Superior temporal gyrus (tissue), 1 donor: ENCODE measurements around the gene IL15RA.
"Not testable (repeated sequence)": the region's sequence is repeated elsewhere in the genome, so short reads cannot be mapped to it uniquely, and the experiment has no call there.

ENCODE experiments used
- DNase-seq: peaks from one replicate; pipeline ENCODE4 v3.0.0-alpha.2; 2016; ENCODE audit errors: extremely low spot score

Gene IL15RA

GRCh38 chr10:5970066-5970465 is 7.3 kb downstream of the IL15RA start:
- DNase-seq = no peak

- DNase-seq = no peak
Measured at GRCh38 chr10:5968681-5969453, 8.5 kb downstream of the IL15RA start.

DNA sequence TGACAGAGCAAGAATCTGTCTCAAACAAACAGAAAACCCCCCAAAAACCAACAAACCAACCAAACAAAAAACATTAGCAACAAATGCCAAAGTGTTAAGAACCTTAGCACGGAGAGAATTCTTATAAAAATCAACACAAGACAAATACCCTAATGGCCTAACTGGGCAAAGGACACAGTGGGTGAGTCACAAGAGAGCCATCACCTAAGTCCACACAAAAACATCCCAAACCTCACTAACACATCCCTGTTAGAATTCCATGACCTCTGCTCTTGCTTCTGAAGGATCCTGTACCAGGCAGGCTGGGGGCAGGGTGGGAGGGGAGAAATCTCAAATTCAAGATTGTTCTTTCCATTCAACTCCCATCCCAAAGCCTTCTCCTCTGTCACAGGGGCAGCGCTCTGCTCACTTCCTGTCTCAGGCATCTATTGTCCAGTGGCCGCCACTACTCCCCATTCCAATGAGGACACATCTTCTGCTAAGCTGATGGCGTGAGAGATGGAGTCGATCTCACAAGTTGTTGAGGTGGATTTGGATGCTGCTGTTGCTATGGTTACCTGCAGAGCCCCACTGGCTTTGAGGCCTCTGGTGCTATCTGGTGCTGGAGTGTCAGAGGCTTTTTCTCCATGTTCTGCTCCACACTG is 9.2 kb downstream of the IL15RA start:
- no peak for DNase-seq

DNA sequence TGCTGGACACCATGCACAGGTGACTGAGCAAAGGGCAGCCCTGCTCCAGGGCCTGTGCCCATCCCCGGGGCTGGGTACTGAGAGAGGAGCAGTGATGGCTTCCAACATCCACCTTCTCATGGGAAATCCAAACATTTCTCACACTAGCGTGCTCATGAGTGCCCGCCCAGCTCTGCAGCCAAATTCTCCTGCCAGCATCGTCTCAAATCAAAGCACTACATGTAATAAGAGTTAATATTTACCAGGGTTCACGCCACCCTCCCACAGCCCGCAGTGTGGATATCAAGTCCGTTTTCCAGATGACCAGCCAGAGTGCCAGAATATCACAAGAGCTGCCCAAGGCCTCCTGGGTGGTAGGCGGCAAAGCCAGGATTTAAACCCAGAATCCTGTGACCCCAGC is 12.1 kb downstream of the IL15RA start:
- DNase-seq = no peak

DNA sequence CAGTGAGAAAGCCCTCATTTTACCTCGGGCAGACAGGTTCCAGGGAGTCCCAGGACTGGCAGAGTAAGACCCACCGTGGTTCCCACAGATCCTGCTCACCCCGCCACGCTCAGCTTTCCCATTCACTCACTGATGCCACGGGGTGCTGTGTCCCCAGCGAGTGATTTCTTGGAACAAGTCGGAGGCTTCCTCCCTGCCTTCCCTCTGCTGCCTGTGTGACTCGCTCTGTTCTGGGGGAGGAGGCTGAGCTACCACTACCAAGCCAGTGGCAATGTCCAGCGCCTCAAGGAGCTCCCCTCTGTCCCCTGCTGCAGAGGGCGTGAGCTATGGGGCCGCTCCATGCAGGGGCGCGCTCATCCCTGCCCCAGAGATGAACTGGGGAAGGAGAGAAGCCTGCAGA is 12.6 kb downstream of the IL15RA start:
- DNase-seq = no peak

DNA sequence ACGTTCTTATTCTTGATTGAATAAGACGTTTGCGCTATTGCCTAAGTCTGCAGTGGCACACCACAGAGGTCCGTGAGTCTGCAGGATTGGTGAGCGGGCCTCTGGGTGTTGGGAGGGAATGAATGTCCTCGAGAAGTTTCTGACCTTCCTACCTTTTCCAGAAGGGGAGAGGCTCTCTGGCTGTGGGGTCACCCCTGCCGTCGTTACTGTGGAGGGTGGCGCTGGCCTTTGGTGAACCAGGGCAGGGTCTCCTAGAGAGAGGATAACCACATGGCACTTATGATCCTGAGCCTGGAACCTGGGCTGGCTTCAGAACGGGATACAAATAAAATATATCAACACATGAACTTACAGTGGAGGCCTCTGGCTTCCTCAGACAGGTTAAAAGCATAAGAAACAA is 13.8 kb downstream of the IL15RA start:
- no peak for DNase-seq

DNA sequence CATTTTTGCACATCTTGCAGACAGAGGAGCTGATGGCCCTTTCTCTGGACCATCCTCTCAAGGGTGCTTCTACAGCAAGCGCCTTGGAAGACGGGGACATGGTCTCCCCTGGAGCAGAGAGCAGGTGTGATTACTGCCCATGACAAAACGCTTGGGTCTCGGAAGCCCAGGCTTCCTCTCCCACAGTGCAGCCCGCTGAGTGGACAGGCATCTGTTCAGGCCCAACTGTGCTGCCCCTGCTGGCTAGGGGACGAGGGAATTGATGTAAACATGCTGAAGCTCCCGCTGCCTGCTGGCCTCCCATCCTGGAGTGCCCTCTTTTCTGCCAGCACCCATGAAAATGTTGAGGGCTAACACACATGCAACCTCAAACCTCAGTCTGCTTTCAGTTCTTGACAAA is 14.3 kb downstream of the IL15RA start:
- no peak for DNase-seq

GRCh38 chr10:5962358-5962940 is 14.9 kb downstream of the IL15RA start:
- not testable (repeated sequence) for DNase-seq

DNA sequence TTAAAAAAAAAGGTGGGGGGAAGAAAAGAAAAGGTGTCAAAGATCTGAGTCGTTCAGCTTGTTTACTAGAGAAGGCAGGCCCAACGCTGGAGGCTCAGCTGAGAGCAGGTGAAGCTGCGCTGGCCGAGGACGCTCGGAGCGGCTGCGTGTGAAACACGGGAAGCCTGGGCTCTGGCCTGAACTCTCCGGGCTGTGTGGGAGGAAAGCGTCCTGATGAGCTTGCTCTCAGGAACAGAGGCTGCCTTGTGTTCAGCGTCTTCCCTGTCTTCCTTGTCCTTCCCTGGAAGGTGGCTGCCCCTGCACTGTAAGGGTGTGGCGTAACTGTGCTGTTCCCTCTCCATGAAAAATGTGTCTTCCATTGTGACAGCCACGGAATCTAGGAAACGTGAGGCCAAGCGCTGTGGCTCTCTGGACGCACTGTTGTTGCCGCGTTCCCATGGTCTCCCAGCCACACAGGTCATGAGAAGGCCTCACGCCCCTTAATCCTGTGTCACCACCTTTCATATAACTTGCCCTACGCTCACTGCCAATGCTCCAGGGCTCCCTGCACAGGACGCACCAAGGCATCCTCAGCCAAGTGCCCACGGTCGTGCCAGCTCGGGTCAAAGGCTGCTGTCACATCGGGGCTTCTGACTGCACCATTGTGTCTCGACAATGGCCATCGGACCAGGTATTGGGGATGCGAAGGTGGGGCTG is 15.8 kb downstream of the IL15RA start:
- no peak for DNase-seq

- not testable (repeated sequence) for DNase-seq
Measured at GRCh38 chr10:5960973-5961275, 16.4 kb downstream of the IL15RA start.

DNA sequence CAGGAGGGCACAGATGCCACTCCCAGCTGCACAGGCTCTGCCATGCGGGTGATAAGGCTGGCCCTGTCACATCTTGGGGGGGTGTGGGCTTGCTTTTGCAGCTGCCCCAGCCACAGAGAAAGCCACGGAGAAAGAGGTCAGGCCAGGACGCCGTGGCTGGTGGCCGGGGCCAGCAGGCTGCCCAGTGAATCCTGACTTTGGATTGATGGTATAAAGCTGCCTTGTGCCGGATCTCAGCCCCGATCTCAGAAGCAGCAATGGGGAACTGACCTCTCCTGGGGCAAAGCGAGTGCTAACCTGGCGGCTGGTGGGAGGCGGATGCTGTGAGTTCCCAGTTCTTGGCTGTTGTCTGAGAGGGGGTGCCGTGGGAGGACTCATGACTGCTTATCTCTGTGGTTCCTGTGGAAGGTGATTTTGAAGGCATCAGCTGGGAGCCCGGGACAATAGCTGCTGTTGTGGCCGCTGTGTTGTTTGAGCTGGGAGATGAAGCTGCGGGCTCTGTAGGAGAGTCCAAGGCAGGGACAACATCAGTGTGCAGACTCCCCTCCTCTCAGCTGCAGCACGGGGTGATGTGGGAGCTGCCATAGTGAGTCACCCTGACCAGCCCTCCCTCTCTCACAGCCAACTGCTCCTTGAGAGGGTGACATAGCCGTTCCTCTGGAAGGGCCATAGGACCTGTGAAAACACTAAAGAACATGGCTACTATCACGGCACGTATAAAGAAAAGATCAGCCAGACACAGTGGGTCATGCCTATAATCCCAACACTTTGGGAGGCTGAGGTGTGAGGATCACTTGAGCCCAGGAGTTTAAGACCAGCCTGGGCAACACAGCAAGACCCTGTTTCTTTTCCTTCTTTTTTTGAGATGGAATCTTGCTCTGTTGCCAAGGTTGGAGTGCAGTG is 17.0 kb downstream of the IL15RA start:
- no peak for DNase-seq

- no peak for DNase-seq
Measured at GRCh38 chr10:5959581-5960069, 17.7 kb downstream of the IL15RA start.

DNA sequence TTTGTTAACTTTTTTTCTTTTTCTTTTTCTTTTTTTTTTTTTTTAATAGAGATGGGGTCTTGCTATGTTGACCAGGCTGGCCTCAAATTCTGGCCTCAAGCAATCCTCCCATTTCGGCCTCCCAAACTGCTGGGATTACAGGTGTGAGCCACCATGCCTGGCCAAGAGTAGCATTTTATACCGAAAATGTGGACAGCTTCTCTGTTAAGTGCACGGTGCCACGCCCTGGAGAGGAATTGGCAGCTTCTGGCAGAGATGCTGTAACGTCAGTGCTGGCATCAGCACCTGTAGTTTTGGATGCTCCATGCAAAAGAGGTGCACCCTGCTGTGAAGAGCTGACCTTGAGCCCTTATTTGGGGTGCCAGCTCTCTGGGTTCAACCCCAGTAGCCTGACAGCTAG is 18.2 kb downstream of the IL15RA start:
- no peak for DNase-seq

DNA sequence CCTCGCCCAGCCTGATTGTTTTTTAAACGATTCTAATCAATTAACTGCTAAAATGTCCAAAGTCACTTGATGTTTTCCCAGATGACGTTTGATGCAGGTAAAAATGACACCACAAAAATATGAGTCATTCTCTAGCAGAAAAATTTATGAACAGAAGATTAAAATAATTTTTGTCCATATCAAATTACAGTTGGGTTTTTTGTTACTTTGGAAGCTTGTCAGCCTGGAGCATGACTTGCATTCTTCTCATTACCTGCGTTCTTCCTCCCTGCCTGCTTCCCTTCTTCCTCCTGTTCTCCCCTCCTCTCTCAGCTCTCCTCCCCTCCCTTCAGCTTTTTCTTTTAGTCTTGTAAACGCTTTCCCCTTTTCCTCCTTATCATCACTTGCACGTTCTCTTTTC is 18.7 kb downstream of the IL15RA start:
- no peak for DNase-seq

GRCh38 chr10:5958077-5958476 is 19.3 kb downstream of the IL15RA start:
- DNase-seq = no peak

DNA sequence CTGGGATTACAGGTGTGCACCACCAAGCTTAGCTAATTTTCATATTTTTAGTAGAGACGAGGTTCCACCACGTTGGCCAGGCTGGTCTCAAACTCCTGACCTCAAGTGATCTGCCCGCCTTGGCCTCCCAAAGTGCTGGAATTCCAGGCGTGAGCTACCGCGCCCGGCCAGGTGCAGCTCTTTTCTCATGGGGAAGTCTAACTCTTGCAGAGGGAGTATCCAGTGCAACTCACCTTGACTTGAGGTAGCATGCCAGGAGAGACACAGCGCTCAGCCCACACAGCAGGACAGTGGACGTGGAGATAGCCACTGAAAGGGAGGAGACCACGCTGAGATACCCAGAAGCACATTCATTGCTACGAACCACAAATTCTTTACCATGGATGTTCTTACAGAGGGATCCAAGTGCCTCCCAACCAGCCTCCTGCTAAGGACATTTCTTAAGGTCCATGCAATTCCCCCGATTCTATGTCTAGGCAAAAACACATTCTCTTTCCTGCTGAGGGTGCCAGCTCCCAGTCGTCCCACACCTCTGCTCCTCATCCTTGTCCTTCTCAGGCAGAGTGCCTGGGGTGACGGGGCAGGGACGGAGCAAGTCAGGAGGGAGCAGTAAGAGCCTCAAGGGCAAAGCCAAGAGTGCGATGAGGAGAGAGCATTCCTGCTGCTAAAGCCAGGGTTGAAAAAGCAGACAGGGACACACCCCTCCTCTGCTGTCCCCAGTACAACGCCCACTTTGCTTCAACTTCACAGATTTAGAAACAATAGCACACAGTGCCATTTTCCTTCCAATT is 21.0 kb downstream of the IL15RA start:
- DNase-seq = no peak

DNA sequence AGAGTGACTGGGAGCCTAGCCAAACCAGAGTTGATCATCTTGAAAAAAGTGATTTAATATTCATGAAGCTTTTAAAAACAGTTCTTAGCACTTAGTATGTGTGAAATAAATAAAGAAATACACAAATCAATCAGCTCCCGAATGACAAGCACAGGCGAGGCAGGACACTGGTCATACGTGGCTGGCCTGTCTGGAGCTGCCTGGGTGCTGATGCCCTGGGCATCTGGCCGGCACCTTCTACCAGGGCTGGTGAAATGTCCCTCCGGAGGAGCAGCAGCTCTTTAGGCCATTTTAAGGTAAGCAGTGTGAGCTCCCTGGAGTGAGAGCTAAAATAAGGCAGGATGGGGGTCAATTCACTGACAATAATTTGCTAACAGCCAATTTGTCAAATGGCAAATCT is 23.7 kb downstream of the IL15RA start:
- DNase-seq = no peak

GRCh38 chr10:5952731-5953385 is 24.5 kb downstream of the IL15RA start:
- DNase-seq = no peak

- no peak for DNase-seq
Measured at GRCh38 chr10:5951721-5952407, 25.5 kb downstream of the IL15RA start.
